T-helper 17 cell (primary cell): Measurements from ENCODE around the gene ASRGL1. TPM values are rescaled to one million over a fixed set of nuclear protein-coding genes. Genes with fewer than 3 reads are reported as not detected.
A peak's percentile ranks its signal among the peaks of the same experiment; 100 is the strongest.
"Not testable (repeated sequence)": the region's sequence is repeated elsewhere in the genome, so short reads cannot be mapped to it uniquely, and the experiment has no call there.

Experiments
- ATAC-seq: fragments of 150-1000 bp; cut with Tn5 transposase; 2 replicates; pipeline ENCODE4 v1.10.0; 2021; ENCODE audit warnings: mild to moderate bottlenecking, moderate library complexity
- DNase-seq, 3 donors: peaks; one replicate each; pipeline versions ENCODE4 v3.0.0 to v3.0.0-alpha.2; 2020 to 2021
- H3K9me3 ChIP-seq: one replicate; pipeline ENCODE4 v1.7.0; 2013; ENCODE audit warnings: low read length, mild to moderate bottlenecking; ENCODE audit not compliant: control insufficient read depth, poor library complexity, severe bottlenecking
- H3K27ac Mint-ChIP-seq: one replicate; pipeline ENCODE4 v1.8.0; 2022; ENCODE audit warnings: mild to moderate bottlenecking, moderate library complexity, mixed read lengths
- H3K27me3 Mint-ChIP-seq: one replicate; pipeline ENCODE4 v1.8.0; 2022; ENCODE audit warnings: mixed read lengths
- H3K36me3 Mint-ChIP-seq: one replicate; pipeline ENCODE4 v1.8.0; 2022; ENCODE audit warnings: low read depth, mixed read lengths
- H3K4me1 Mint-ChIP-seq: one replicate; pipeline ENCODE4 v1.8.0; 2022; ENCODE audit warnings: mild to moderate bottlenecking, mixed read lengths
- H3K4me3 Mint-ChIP-seq: one replicate; pipeline ENCODE4 v1.8.0; 2022; ENCODE audit warnings: mild to moderate bottlenecking, moderate library complexity, mixed read lengths
- total RNA-seq, 4 donors: library from RNA in 2 of 4; stranded (reverse) in 2 of 4; gene quantifications; one replicate each; pipeline ENCODE4 v1.2.3 and lab custom pipeline; 2022 to 2026

The ASRGL1 gene
- total RNA-seq (under 1 TPM; 0.75 to 0.89 TPM), total RNA-seq (lab: John Stamatoyannopoulos, UW) (0.30 to 0.35 reads per million in 2 donors)

- no peaks in the 10 kb centered on the region for H3K9me3 ChIP-seq
- Mint-ChIP-seq H3K4me3 (peak within 1 kb of the TSS; percentile 91), H3K27me3 (peaks cover 48% of the 10 kb centered on the region), H3K4me1 (peaks cover 12% of the 10 kb centered on the region), H3K27ac (peak within 1 kb of the TSS; percentile 60), H3K36me3 (peaks cover 6% of the 10 kb centered on the region)
- peak; percentile 81 for ATAC-seq
- peak; percentile 36 to 67 (median 51) for DNase-seq
These were observed at the start of gene ASRGL1 for GRCh38 chr11:62337303-62338181. TSS of gene ASRGL1 (plus strand) at chr11:62337448. CDS start at chr11:62337978, 530 bp downstream.

GRCh38 chr11:62295504-62295903, 41.7 kb upstream of the ASRGL1 start:
- no peak for ATAC-seq
- H3K36me3 Mint-ChIP-seq, result no peaks in the 10 kb centered on the region
- no peak for DNase-seq

GRCh38 chr11:62298975-62299374, 38.3 kb upstream of the ASRGL1 start, which contains the start of gene SCGB1D4:
TSS of gene SCGB1D4 (minus strand) at chr11:62299075. CDS start at chr11:62299010, 65 bp downstream.
- no peaks in the 10 kb centered on the region for H3K9me3 ChIP-seq
- no peak for DNase-seq
- no peaks in the 10 kb centered on the region for H3K4me1 Mint-ChIP-seq
- H3K27ac Mint-ChIP-seq, result peak within 1 kb of the TSS; percentile 24
- H3K4me3 Mint-ChIP-seq, result no peak within 1 kb of the TSS
- H3K36me3 Mint-ChIP-seq, result no peaks in the 10 kb centered on the region
- H3K27me3 Mint-ChIP-seq, result peaks cover 70% of the 10 kb centered on the region
- no peak for ATAC-seq

More at GRCh38 chr11:62295504-62295903, 41.7 kb upstream of the ASRGL1 start:
- Mint-ChIP-seq H3K27ac (no peak overlapping the region), H3K4me3 (no peak overlapping the region), H3K4me1 (no peaks in the 10 kb centered on the region), H3K27me3 (peaks cover 65% of the 10 kb centered on the region)
- no peaks in the 10 kb centered on the region for H3K9me3 ChIP-seq

- Mint-ChIP-seq H3K4me1 (peaks cover 2% of the 10 kb centered on the region), H3K36me3 (no peaks in the 10 kb centered on the region), H3K27me3 (peaks cover 38% of the 10 kb centered on the region), H3K4me3 (no peak overlapping the region), H3K27ac (no peak overlapping the region)
- H3K9me3 ChIP-seq, result peaks cover 4% of the 10 kb centered on the region
- ATAC-seq (no peak), DNase-seq (no peak)
These were observed 31.0 kb upstream of the ASRGL1 start for GRCh38 chr11:62306227-62306626.

GRCh38 chr11:62307950-62308349, 29.3 kb upstream of the ASRGL1 start:
- DNase-seq, result no peak

GRCh38 chr11:62309991-62310390, 27.3 kb upstream of the ASRGL1 start:
- ATAC-seq (no peak), DNase-seq (no peak)
- peaks cover 4% of the 10 kb centered on the region for H3K9me3 ChIP-seq
- Mint-ChIP-seq H3K27ac (no peak overlapping the region), H3K27me3 (peaks cover 56% of the 10 kb centered on the region), H3K36me3 (no peaks in the 10 kb centered on the region), H3K4me1 (peaks cover 7% of the 10 kb centered on the region), H3K4me3 (no peak overlapping the region)

More at GRCh38 chr11:62307950-62308349, 29.3 kb upstream of the ASRGL1 start:
- no peak overlapping the region for H3K4me3 Mint-ChIP-seq
- H3K9me3 ChIP-seq, result peaks cover 4% of the 10 kb centered on the region
- H3K27me3 Mint-ChIP-seq, result peaks cover 41% of the 10 kb centered on the region
- ATAC-seq, result no peak
- no peaks in the 10 kb centered on the region for H3K36me3 Mint-ChIP-seq
- H3K27ac Mint-ChIP-seq, result no peak overlapping the region
- peaks cover 7% of the 10 kb centered on the region for H3K4me1 Mint-ChIP-seq

GRCh38 chr11:62315431-62315830, 21.8 kb upstream of the ASRGL1 start:
- peaks cover 69% of the 10 kb centered on the region for H3K27me3 Mint-ChIP-seq
- DNase-seq, result no peak
- ATAC-seq, result no peak
- peaks cover 10% of the 10 kb centered on the region for H3K4me1 Mint-ChIP-seq
- no peaks in the 10 kb centered on the region for H3K9me3 ChIP-seq
- H3K36me3 Mint-ChIP-seq, result peaks cover 7% of the 10 kb centered on the region
- no peak overlapping the region for H3K4me3 Mint-ChIP-seq
- H3K27ac Mint-ChIP-seq, result no peak overlapping the region

DNA sequence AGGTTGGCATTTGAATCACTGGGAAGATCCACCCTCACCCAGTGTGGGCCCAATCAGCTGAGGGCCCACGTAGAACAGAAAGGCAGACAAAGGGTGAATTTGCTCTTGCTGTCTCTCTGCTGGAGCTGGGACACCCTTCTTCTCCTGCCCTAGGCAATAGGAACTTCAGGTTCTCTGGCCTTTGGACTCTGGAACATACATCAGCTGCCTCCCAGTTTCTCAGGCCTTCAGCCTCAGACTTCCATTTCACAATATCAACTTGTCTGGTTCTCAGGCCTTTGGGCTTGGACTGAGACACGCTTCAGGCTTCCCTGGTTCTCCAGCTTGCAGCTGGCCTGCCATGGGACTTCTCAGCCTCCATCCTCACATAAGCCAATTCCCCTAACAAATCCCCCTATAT, 14.7 kb upstream of the ASRGL1 start:
- no peaks in the 10 kb centered on the region for H3K9me3 ChIP-seq
- no peak for DNase-seq
- H3K36me3 Mint-ChIP-seq, result peaks cover 4% of the 10 kb centered on the region
- no peaks in the 10 kb centered on the region for H3K4me1 Mint-ChIP-seq
- no peak for ATAC-seq
- H3K27ac Mint-ChIP-seq, result no peak overlapping the region
- peaks cover 48% of the 10 kb centered on the region for H3K27me3 Mint-ChIP-seq
- H3K4me3 Mint-ChIP-seq, result no peak overlapping the region

DNA sequence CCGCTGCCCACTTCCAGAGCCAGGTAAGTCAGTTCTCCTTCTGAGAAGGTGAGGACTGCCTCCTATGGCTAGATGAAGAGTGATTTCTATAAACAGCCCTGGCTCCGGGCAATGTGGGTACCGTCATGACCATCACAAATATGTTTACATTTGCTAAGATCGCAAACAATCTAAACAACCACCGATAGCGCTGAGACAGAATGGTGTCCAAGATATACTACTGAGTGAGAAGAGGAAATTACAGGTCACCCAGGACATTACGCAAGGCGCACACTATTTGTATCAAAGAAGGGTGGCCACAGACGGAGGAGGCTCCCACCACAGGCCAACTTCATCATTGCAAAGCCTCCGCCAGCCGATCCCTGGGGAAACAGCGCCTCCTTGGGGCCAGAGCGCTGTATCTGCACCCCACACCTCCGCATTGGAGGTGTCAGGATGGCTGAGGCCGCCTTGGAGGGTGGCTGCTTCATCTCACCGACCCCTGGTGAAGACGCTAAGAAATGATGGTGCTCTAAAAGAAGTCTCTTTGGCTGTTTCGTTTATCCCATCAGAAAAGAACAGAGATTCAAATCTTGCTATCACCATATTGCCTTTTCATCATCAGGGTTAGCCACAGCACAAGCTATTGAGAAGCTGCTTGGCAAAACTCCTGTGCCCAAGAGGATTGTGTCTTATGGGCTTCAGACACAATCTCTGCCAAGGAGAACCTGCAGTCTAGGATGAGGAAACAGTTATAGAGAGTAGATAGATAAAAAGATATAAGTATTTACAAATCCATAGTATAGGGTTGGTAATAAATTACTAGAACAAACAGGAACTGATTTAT, 12.3 kb upstream of the ASRGL1 start:
- peak in 2 of 3 donors; percentile 26 to 60 for DNase-seq

GRCh38 chr11:62325781-62326180, 11.5 kb upstream of the ASRGL1 start:
- H3K4me3 Mint-ChIP-seq, H3K27ac Mint-ChIP-seq, H3K9me3 ChIP-seq, ATAC-seq, DNase-seq, H3K4me1 Mint-ChIP-seq, H3K36me3 Mint-ChIP-seq: not testable (repeated sequence)
- H3K27me3 Mint-ChIP-seq, result peaks cover 61% of the 10 kb centered on the region

More for the DNA sequence above, 12.3 kb upstream of the ASRGL1 start:
- Mint-ChIP-seq H3K27ac (no peak overlapping the region), H3K36me3 (peaks cover 6% of the 10 kb centered on the region), H3K4me1 (no peaks in the 10 kb centered on the region), H3K27me3 (peaks cover 57% of the 10 kb centered on the region), H3K4me3 (no peak overlapping the region)
- ATAC-seq, result peak; percentile 85
- no peaks in the 10 kb centered on the region for H3K9me3 ChIP-seq

- peaks cover 11% of the 10 kb centered on the region for H3K36me3 Mint-ChIP-seq
- H3K27me3 Mint-ChIP-seq, result peaks cover 62% of the 10 kb centered on the region
- H3K4me1 Mint-ChIP-seq, DNase-seq, H3K4me3 Mint-ChIP-seq, H3K27ac Mint-ChIP-seq, H3K9me3 ChIP-seq, ATAC-seq: not testable (repeated sequence)
These were observed 10.5 kb upstream of the ASRGL1 start for GRCh38 chr11:62326719-62327118.

GRCh38 chr11:62327541-62327940, 9.7 kb upstream of the ASRGL1 start:
- not testable (repeated sequence) for DNase-seq, H3K4me3 Mint-ChIP-seq, ATAC-seq, H3K4me1 Mint-ChIP-seq, H3K9me3 ChIP-seq, H3K27ac Mint-ChIP-seq
- Mint-ChIP-seq H3K27me3 (peaks cover 70% of the 10 kb centered on the region), H3K36me3 (peaks cover 11% of the 10 kb centered on the region)

GRCh38 chr11:62331264-62331663, 6.0 kb upstream of the ASRGL1 start:
- not testable (repeated sequence) for H3K9me3 ChIP-seq, H3K4me3 Mint-ChIP-seq, DNase-seq, ATAC-seq, H3K27ac Mint-ChIP-seq, H3K4me1 Mint-ChIP-seq
- H3K36me3 Mint-ChIP-seq, result peaks cover 14% of the 10 kb centered on the region
- peaks cover 88% of the 10 kb centered on the region for H3K27me3 Mint-ChIP-seq
